Measurements from ENCODE around the gene PRSS22.

The PRSS22 gene

GRCh38 chr16:2866431-2866830, 8.5 kb upstream of the PRSS22 start:
- no peaks in the 10 kb centered on the region for H3K4me1 ChIP-seq (ENCODE audit: insufficient read depth, insufficient read length)
- no peak overlapping the region for H3K9ac ChIP-seq (ENCODE audit: insufficient read length, low read depth)
- H3K9me3 ChIP-seq (ENCODE audit: insufficient read depth, low read length), result 0 out of 2 replicates have a peak, but pooled peaks cover under 1% of the 10 kb centered on the region
- TF ChIP-seq SUZ12 (IDR thresholded peaks at IDR 0.05; ENCODE audit: extremely low read depth, insufficient read depth, insufficient read length) (no peak), YY1 (IDR thresholded peaks at IDR 0.05; ENCODE audit: insufficient read depth, insufficient read length) (no peak), ZNF274 (IDR thresholded peaks at IDR 0.05; ENCODE audit: low read depth, low read length) (no peak)
- no peaks in the 10 kb centered on the region for H3K36me3 ChIP-seq (ENCODE audit: insufficient read depth, insufficient read length, low read length)
- no peak overlapping the region for H3K4me3 ChIP-seq (ENCODE audit: insufficient read length, low read depth)
- DNase-seq (ENCODE audit: low read depth, low spot score), result no peak
- no peaks in the 10 kb centered on the region for H3K27me3 ChIP-seq (ENCODE audit: insufficient read depth, insufficient read length)

GRCh38 chr16:2865651-2866050, 7.7 kb upstream of the PRSS22 start:
- no peak for DNase-seq (ENCODE audit: low read depth, low spot score)
- TF ChIP-seq SUZ12 (IDR thresholded peaks at IDR 0.05; ENCODE audit: extremely low read depth, insufficient read depth, insufficient read length) (no peak), ZNF274 (IDR thresholded peaks at IDR 0.05; ENCODE audit: low read depth, low read length) (no peak), YY1 (IDR thresholded peaks at IDR 0.05; ENCODE audit: insufficient read depth, insufficient read length) (no peak)
- H3K9ac ChIP-seq (ENCODE audit: insufficient read length, low read depth), result no peak overlapping the region
- peaks cover 9% of the 10 kb centered on the region; the same call in 1 of the 2 replicates for H3K9me3 ChIP-seq (ENCODE audit: insufficient read depth, low read length)
- no peaks in the 10 kb centered on the region for H3K36me3 ChIP-seq (ENCODE audit: insufficient read depth, insufficient read length, low read length)
- no peaks in the 10 kb centered on the region for H3K27me3 ChIP-seq (ENCODE audit: insufficient read depth, insufficient read length)
- H3K4me3 ChIP-seq (ENCODE audit: insufficient read length, low read depth), result no peak overlapping the region
- H3K4me1 ChIP-seq (ENCODE audit: insufficient read depth, insufficient read length), result no peaks in the 10 kb centered on the region

GRCh38 chr16:2860826-2861567, 3.0 kb upstream of the PRSS22 start:
- Histone ChIP-seq H3K27me3 (ENCODE audit: insufficient read depth, insufficient read length) (no peaks in the 10 kb centered on the region), H3K9me3 (ENCODE audit: insufficient read depth, low read length) (peaks cover 14% of the 10 kb centered on the region; the same call in 1 of the 2 replicates), H3K9ac (ENCODE audit: insufficient read length, low read depth) (no peak overlapping the region), H3K4me1 (ENCODE audit: insufficient read depth, insufficient read length) (peaks cover 5% of the 10 kb centered on the region), H3K4me3 (ENCODE audit: insufficient read length, low read depth) (no peak overlapping the region), H3K36me3 (ENCODE audit: insufficient read depth, insufficient read length, low read length) (no peaks in the 10 kb centered on the region)
- DNase-seq (ENCODE audit: low read depth, low spot score), result no peak
- no peak for TF ChIP-seq ZNF274 (IDR thresholded peaks at IDR 0.05; ENCODE audit: low read depth, low read length)
- TF ChIP-seq YY1 (IDR thresholded peaks at IDR 0.05; ENCODE audit: insufficient read depth, insufficient read length), result no peak
- TF ChIP-seq SUZ12 (IDR thresholded peaks at IDR 0.05; ENCODE audit: extremely low read depth, insufficient read depth, insufficient read length), result no peak

- TF ChIP-seq SUZ12 (IDR thresholded peaks at IDR 0.05; ENCODE audit: extremely low read depth, insufficient read depth, insufficient read length), result no peak
- no peak for TF ChIP-seq YY1 (IDR thresholded peaks at IDR 0.05; ENCODE audit: insufficient read depth, insufficient read length)
- TF ChIP-seq ZNF274 (IDR thresholded peaks at IDR 0.05; ENCODE audit: low read depth, low read length), result no peak
- Histone ChIP-seq H3K27me3 (ENCODE audit: insufficient read depth, insufficient read length) (no peaks in the 10 kb centered on the region), H3K9ac (ENCODE audit: insufficient read length, low read depth) (no peak overlapping the region), H3K36me3 (ENCODE audit: insufficient read depth, insufficient read length, low read length) (no peaks in the 10 kb centered on the region), H3K4me1 (ENCODE audit: insufficient read depth, insufficient read length) (peaks cover 5% of the 10 kb centered on the region), H3K9me3 (ENCODE audit: insufficient read depth, low read length) (peaks cover 25% of the 10 kb centered on the region), H3K4me3 (ENCODE audit: insufficient read length, low read depth) (no peak overlapping the region)
- DNase-seq (ENCODE audit: low read depth, low spot score), result no peak
These were observed 1.8 kb upstream of the PRSS22 start for GRCh38 chr16:2859686-2860265.

GRCh38 chr16:2858245-2859025, 465 bp upstream of the PRSS22 start:
- Histone ChIP-seq H3K27me3 (ENCODE audit: insufficient read depth, insufficient read length) (no peaks in the 10 kb centered on the region), H3K4me3 (ENCODE audit: insufficient read length, low read depth) (no peak overlapping the region), H3K36me3 (ENCODE audit: insufficient read depth, insufficient read length, low read length) (no peaks in the 10 kb centered on the region), H3K4me1 (ENCODE audit: insufficient read depth, insufficient read length) (peaks cover 5% of the 10 kb centered on the region), H3K9ac (ENCODE audit: insufficient read length, low read depth) (no peak overlapping the region), H3K9me3 (ENCODE audit: insufficient read depth, low read length) (peaks cover 39% of the 10 kb centered on the region)
- no peak for DNase-seq (ENCODE audit: low read depth, low spot score)
- no peak for TF ChIP-seq SUZ12 (IDR thresholded peaks at IDR 0.05; ENCODE audit: extremely low read depth, insufficient read depth, insufficient read length)
- no peak for TF ChIP-seq ZNF274 (IDR thresholded peaks at IDR 0.05; ENCODE audit: low read depth, low read length)
- no peak for TF ChIP-seq YY1 (IDR thresholded peaks at IDR 0.05; ENCODE audit: insufficient read depth, insufficient read length)

GRCh38 chr16:2856686-2857450, 1.1 kb downstream of the PRSS22 start:
- no peak overlapping the region for H3K9ac ChIP-seq (ENCODE audit: insufficient read length, low read depth)
- peaks cover 43% of the 10 kb centered on the region for H3K9me3 ChIP-seq (ENCODE audit: insufficient read depth, low read length)
- DNase-seq (ENCODE audit: low read depth, low spot score), result no peak
- TF ChIP-seq ZNF274 (IDR thresholded peaks at IDR 0.05; ENCODE audit: low read depth, low read length), result no peak
- TF ChIP-seq YY1 (IDR thresholded peaks at IDR 0.05; ENCODE audit: insufficient read depth, insufficient read length), result no peak
- no peak for TF ChIP-seq SUZ12 (IDR thresholded peaks at IDR 0.05; ENCODE audit: extremely low read depth, insufficient read depth, insufficient read length)
- no peaks in the 10 kb centered on the region for H3K27me3 ChIP-seq (ENCODE audit: insufficient read depth, insufficient read length)
- H3K36me3 ChIP-seq (ENCODE audit: insufficient read depth, insufficient read length, low read length), result no peaks in the 10 kb centered on the region
- H3K4me1 ChIP-seq (ENCODE audit: insufficient read depth, insufficient read length), result peaks cover 6% of the 10 kb centered on the region
- no peak overlapping the region for H3K4me3 ChIP-seq (ENCODE audit: insufficient read length, low read depth)
